GM23338 (cell line): Measurements from ENCODE around the gene SH3RF3.

Experiments used
- EZH2 ChIP-seq: fragments of 200-600 bp; sonication (generic); IDR thresholded peaks from one replicate; pipeline ENCODE4 v1.8.0; 2017; ENCODE audit warnings: antibody characterized with exemption, mild to moderate bottlenecking, low read depth; ENCODE audit not compliant: unreplicated experiment
- EZH2phosphoT487 ChIP-seq: fragments of 200-600 bp; sonication (generic); IDR thresholded peaks from one replicate; pipeline ENCODE4 v1.8.1; 2018; ENCODE audit warnings: antibody characterized with exemption; ENCODE audit not compliant: unreplicated experiment
- JUNB ChIP-seq: IDR thresholded peaks from one replicate; pipeline ENCODE4 v1.6.1; 2016; ENCODE audit warnings: antibody characterized with exemption; ENCODE audit not compliant: unreplicated experiment
- NANOG ChIP-seq: IDR thresholded peaks from 2 replicates; pipeline ENCODE4 v1.6.1; 2016; ENCODE audit warnings: antibody characterized with exemption, borderline replicate concordance
- POLR2AphosphoS5 ChIP-seq: IDR thresholded peaks from 2 replicates; pipeline ENCODE4 v1.6.1; 2016; ENCODE audit warnings: antibody characterized with exemption, low read depth
- STAT1 ChIP-seq: IDR thresholded peaks from one replicate; pipeline ENCODE4 v1.6.1; 2016; ENCODE audit warnings: antibody characterized with exemption; ENCODE audit not compliant: unreplicated experiment
- TF ChIP-seq, protein P1 (sequence below), 2 experiments: fragments of 200-600 bp in 1 of 2; sonication (generic) in 1 of 2; conservative IDR thresholded peaks; 2 replicates each; pipeline versions ENCODE4 v1.5.1 to v1.6.1; 2016 to 2017; ENCODE audit warnings: antibody characterized with exemption in 2 of 2, low read depth in 2 of 2, mild to moderate bottlenecking in 2 of 2, moderate library complexity in 1 of 2
- TF ChIP-seq, protein P2 (sequence below): IDR thresholded peaks from one replicate; pipeline ENCODE4 v1.6.1; 2018; ENCODE audit warnings: antibody characterized with exemption; ENCODE audit not compliant: unreplicated experiment
- TF ChIP-seq, protein P3 (sequence below): IDR thresholded peaks from 2 replicates; pipeline ENCODE4 v1.6.1; 2016; ENCODE audit warnings: antibody characterized with exemption

DNA sequence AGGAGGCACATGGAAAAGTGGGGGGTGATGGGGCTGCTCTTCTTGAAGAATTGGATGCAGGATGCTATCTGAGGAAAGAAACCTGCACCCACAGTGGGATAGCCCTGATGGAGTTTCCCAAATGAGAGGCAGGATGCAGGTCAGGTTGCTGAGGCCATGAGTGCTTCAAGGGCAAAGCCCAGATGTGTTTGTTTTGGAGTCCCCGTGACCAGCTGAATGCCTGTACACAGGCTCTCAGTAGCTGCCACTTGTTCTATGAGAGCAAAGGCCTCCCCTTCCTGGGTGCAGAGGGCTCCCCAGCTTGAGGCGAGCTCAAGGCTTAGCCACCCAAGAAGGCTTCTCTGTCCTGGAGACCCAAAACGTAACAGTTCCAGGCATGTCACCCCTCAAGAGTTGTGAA, 292.1 kb downstream of the SH3RF3 start:
- TF ChIP-seq POLR2AphosphoS5 (no peak), EZH2 (no peak), STAT1 (no peak), JUNB (no peak), EZH2phosphoT487 (no peak), NANOG (no peak)
- TF ChIP-seq, protein P1, sequence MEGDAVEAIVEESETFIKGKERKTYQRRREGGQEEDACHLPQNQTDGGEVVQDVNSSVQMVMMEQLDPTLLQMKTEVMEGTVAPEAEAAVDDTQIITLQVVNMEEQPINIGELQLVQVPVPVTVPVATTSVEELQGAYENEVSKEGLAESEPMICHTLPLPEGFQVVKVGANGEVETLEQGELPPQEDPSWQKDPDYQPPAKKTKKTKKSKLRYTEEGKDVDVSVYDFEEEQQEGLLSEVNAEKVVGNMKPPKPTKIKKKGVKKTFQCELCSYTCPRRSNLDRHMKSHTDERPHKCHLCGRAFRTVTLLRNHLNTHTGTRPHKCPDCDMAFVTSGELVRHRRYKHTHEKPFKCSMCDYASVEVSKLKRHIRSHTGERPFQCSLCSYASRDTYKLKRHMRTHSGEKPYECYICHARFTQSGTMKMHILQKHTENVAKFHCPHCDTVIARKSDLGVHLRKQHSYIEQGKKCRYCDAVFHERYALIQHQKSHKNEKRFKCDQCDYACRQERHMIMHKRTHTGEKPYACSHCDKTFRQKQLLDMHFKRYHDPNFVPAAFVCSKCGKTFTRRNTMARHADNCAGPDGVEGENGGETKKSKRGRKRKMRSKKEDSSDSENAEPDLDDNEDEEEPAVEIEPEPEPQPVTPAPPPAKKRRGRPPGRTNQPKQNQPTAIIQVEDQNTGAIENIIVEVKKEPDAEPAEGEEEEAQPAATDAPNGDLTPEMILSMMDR (conservative IDR thresholded peaks at IDR 0.05; ENCODE audit: low read depth in 2 of 2) = no peak
- TF ChIP-seq, protein P2, sequence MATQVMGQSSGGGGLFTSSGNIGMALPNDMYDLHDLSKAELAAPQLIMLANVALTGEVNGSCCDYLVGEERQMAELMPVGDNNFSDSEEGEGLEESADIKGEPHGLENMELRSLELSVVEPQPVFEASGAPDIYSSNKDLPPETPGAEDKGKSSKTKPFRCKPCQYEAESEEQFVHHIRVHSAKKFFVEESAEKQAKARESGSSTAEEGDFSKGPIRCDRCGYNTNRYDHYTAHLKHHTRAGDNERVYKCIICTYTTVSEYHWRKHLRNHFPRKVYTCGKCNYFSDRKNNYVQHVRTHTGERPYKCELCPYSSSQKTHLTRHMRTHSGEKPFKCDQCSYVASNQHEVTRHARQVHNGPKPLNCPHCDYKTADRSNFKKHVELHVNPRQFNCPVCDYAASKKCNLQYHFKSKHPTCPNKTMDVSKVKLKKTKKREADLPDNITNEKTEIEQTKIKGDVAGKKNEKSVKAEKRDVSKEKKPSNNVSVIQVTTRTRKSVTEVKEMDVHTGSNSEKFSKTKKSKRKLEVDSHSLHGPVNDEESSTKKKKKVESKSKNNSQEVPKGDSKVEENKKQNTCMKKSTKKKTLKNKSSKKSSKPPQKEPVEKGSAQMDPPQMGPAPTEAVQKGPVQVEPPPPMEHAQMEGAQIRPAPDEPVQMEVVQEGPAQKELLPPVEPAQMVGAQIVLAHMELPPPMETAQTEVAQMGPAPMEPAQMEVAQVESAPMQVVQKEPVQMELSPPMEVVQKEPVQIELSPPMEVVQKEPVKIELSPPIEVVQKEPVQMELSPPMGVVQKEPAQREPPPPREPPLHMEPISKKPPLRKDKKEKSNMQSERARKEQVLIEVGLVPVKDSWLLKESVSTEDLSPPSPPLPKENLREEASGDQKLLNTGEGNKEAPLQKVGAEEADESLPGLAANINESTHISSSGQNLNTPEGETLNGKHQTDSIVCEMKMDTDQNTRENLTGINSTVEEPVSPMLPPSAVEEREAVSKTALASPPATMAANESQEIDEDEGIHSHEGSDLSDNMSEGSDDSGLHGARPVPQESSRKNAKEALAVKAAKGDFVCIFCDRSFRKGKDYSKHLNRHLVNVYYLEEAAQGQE = no peak
- TF ChIP-seq, protein P3, sequence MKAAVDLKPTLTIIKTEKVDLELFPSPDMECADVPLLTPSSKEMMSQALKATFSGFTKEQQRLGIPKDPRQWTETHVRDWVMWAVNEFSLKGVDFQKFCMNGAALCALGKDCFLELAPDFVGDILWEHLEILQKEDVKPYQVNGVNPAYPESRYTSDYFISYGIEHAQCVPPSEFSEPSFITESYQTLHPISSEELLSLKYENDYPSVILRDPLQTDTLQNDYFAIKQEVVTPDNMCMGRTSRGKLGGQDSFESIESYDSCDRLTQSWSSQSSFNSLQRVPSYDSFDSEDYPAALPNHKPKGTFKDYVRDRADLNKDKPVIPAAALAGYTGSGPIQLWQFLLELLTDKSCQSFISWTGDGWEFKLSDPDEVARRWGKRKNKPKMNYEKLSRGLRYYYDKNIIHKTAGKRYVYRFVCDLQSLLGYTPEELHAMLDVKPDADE = no peak
